Measurements from ENCODE around the gene UTP25.

Gene UTP25

GRCh38 chr1:209853676-209854075 lies 25.9 kb downstream of the UTP25 start:
- no peak for TF ChIP-seq CTCF (conservative IDR thresholded peaks at IDR 0.05; ENCODE audit: low read length)
- TF ChIP-seq EZH2phosphoT487 (IDR thresholded peaks at IDR 0.05; ENCODE audit: borderline replicate concordance): no peak
- H3K4me2 ChIP-seq (ENCODE audit: low read depth, low read length, poor library complexity, severe bottlenecking): no peak overlapping the region
- H3K9me2 ChIP-seq (replicated peaks; ENCODE audit: low read depth, low read length): no peaks in the 10 kb centered on the region
- H3K4me1 ChIP-seq (ENCODE audit: insufficient read depth, low read length, poor library complexity, severe bottlenecking): no peaks in the 10 kb centered on the region
- H3K36me3 ChIP-seq (ENCODE audit: insufficient read depth, low read length): peaks cover 39% of the 10 kb centered on the region; the same call in 1 of the 2 replicates
- no peaks in the 10 kb centered on the region for H3K9me3 ChIP-seq (ENCODE audit: insufficient read depth, low read depth, low read length)
- H3K9ac ChIP-seq (ENCODE audit: low read depth, low read length, poor library complexity, severe bottlenecking): no peak overlapping the region
- H3F3A ChIP-seq (ENCODE audit: low read depth): no peaks in the 10 kb centered on the region
- H3K4me3 ChIP-seq (ENCODE audit: low read length, poor library complexity, severe bottlenecking): no peak overlapping the region
- H3K27me3 ChIP-seq (ENCODE audit: insufficient read depth, low read length, poor library complexity, severe bottlenecking): no peaks in the 10 kb centered on the region
- no peak overlapping the region for H2AFZ ChIP-seq (ENCODE audit: low read length)
- H4K20me1 ChIP-seq (ENCODE audit: insufficient read depth, low read length, poor library complexity, severe bottlenecking): no peaks in the 10 kb centered on the region
- H3K79me2 ChIP-seq (ENCODE audit: insufficient read depth, low read length): no peaks in the 10 kb centered on the region

- Histone ChIP-seq H4K20me1 (ENCODE audit: insufficient read depth, low read length, poor library complexity, severe bottlenecking) (no peaks in the 10 kb centered on the region), H3K9me2 (replicated peaks; ENCODE audit: low read depth, low read length) (no peaks in the 10 kb centered on the region), H3K9me3 (ENCODE audit: insufficient read depth, low read depth, low read length) (no peaks in the 10 kb centered on the region), H3K4me3 (ENCODE audit: low read length, poor library complexity, severe bottlenecking) (no peak overlapping the region), H3K36me3 (ENCODE audit: insufficient read depth, low read length) (peaks cover 39% of the 10 kb centered on the region; the same call in 1 of the 2 replicates), H3K27me3 (ENCODE audit: insufficient read depth, low read length, poor library complexity, severe bottlenecking) (no peaks in the 10 kb centered on the region), H2AFZ (ENCODE audit: low read length) (no peak overlapping the region), H3K9ac (ENCODE audit: low read depth, low read length, poor library complexity, severe bottlenecking) (no peak overlapping the region), H3K4me1 (ENCODE audit: insufficient read depth, low read length, poor library complexity, severe bottlenecking) (no peaks in the 10 kb centered on the region), H3F3A (ENCODE audit: low read depth) (no peaks in the 10 kb centered on the region), H3K79me2 (ENCODE audit: insufficient read depth, low read length) (no peaks in the 10 kb centered on the region), H3K4me2 (ENCODE audit: low read depth, low read length, poor library complexity, severe bottlenecking) (no peak overlapping the region)
- TF ChIP-seq EZH2phosphoT487 (IDR thresholded peaks at IDR 0.05; ENCODE audit: borderline replicate concordance): no peak
- no peak for TF ChIP-seq CTCF (conservative IDR thresholded peaks at IDR 0.05; ENCODE audit: low read length)
These were observed 26.4 kb downstream of the UTP25 start for GRCh38 chr1:209854196-209854595.

- H3K4me1 ChIP-seq (ENCODE audit: insufficient read depth, low read length, poor library complexity, severe bottlenecking): no peaks in the 10 kb centered on the region
- H3K4me3 ChIP-seq (ENCODE audit: low read length, poor library complexity, severe bottlenecking): no peak overlapping the region
- H3K4me2 ChIP-seq (ENCODE audit: low read depth, low read length, poor library complexity, severe bottlenecking): no peak overlapping the region
- no peak overlapping the region for H3K9ac ChIP-seq (ENCODE audit: low read depth, low read length, poor library complexity, severe bottlenecking)
- no peak for TF ChIP-seq CTCF (conservative IDR thresholded peaks at IDR 0.05; ENCODE audit: low read length)
- no peak for TF ChIP-seq EZH2phosphoT487 (IDR thresholded peaks at IDR 0.05; ENCODE audit: borderline replicate concordance)
- no peak overlapping the region for H2AFZ ChIP-seq (ENCODE audit: low read length)
- no peaks in the 10 kb centered on the region for H3F3A ChIP-seq (ENCODE audit: low read depth)
- no peaks in the 10 kb centered on the region for H3K27me3 ChIP-seq (ENCODE audit: insufficient read depth, low read length, poor library complexity, severe bottlenecking)
- H4K20me1 ChIP-seq (ENCODE audit: insufficient read depth, low read length, poor library complexity, severe bottlenecking): no peaks in the 10 kb centered on the region
- no peaks in the 10 kb centered on the region for H3K9me2 ChIP-seq (replicated peaks; ENCODE audit: low read depth, low read length)
- no peaks in the 10 kb centered on the region for H3K9me3 ChIP-seq (ENCODE audit: insufficient read depth, low read depth, low read length)
- peaks cover 36% of the 10 kb centered on the region; the same call in 1 of the 2 replicates for H3K36me3 ChIP-seq (ENCODE audit: insufficient read depth, low read length)
- no peaks in the 10 kb centered on the region for H3K79me2 ChIP-seq (ENCODE audit: insufficient read depth, low read length)
These were observed 27.2 kb downstream of the UTP25 start for GRCh38 chr1:209855006-209855405.
